GM23248 (cell line): ENCODE results near the gene CALML6. TPM values are rescaled to one million over a fixed set of nuclear protein-coding genes. Genes with fewer than 3 reads are reported as not detected.

Experiments
- DNase-seq: peaks from one replicate; pipeline ENCODE4 v3.0.0-alpha.2; 2015
- H2AFZ ChIP-seq: fragments of 200-600 bp; sonication (generic); 2 replicates; pipeline ENCODE4 v1.6.1; 2016; ENCODE audit warnings: antibody characterized with exemption
- H3F3A ChIP-seq: fragments of 200-600 bp; sonication (generic); 2 replicates; pipeline ENCODE4 v1.6.1; 2016; ENCODE audit warnings: mild to moderate bottlenecking, antibody characterized with exemption, mixed run types; ENCODE audit not compliant: insufficient read depth
- H3K27ac ChIP-seq: fragments of 200-600 bp; sonication (generic); 2 replicates; pipeline ENCODE4 v1.5.1; 2016; ENCODE audit warnings: mild to moderate bottlenecking
- H3K27me3 ChIP-seq: fragments of 200-600 bp; sonication (generic); replicated peaks from 2 replicates; pipeline ENCODE4 v1.6.1; 2016; ENCODE audit warnings: mild to moderate bottlenecking; ENCODE audit not compliant: insufficient read depth
- H3K36me3 ChIP-seq: fragments of 200-600 bp; sonication (generic); 2 replicates; pipeline ENCODE4 v1.6.1; 2016; ENCODE audit warnings: low read depth, mild to moderate bottlenecking
- H3K4me1 ChIP-seq: fragments of 200-600 bp; sonication (generic); 2 replicates; pipeline ENCODE4 v1.6.1; 2016; ENCODE audit warnings: mild to moderate bottlenecking; ENCODE audit not compliant: insufficient read depth
- H3K4me2 ChIP-seq: fragments of 200-600 bp; sonication (generic); one replicate; pipeline ENCODE4 v1.6.1; 2016; ENCODE audit warnings: mild to moderate bottlenecking; ENCODE audit not compliant: unreplicated experiment
- H3K4me3 ChIP-seq: fragments of 200-600 bp; sonication (generic); 2 replicates; pipeline ENCODE4 v1.5.1; 2016; ENCODE audit warnings: mild to moderate bottlenecking
- H3K79me2 ChIP-seq: fragments of 200-600 bp; sonication (generic); 2 replicates; pipeline ENCODE4 v1.6.1; 2016; ENCODE audit warnings: mild to moderate bottlenecking; ENCODE audit not compliant: insufficient read depth
- H3K9ac ChIP-seq: fragments of 200-600 bp; sonication (generic); 2 replicates; pipeline ENCODE4 v1.6.1; 2016; ENCODE audit warnings: mild to moderate bottlenecking
- H3K9me2 ChIP-seq: fragments of 200-600 bp; sonication (generic); 2 replicates; pipeline ENCODE4 v1.6.1; 2016; ENCODE audit warnings: mixed run types, mild to moderate bottlenecking, moderate library complexity; ENCODE audit not compliant: insufficient read depth
- H3K9me3 ChIP-seq: fragments of 200-600 bp; sonication (generic); one replicate; pipeline ENCODE4 v1.6.1; 2017; ENCODE audit warnings: low read depth
- H4K20me1 ChIP-seq: fragments of 200-600 bp; sonication (generic); 2 replicates; pipeline ENCODE4 v1.6.0; 2016; ENCODE audit not compliant: insufficient read depth
- EZH2 ChIP-seq: fragments of 200-600 bp; sonication (generic); IDR thresholded peaks from 2 replicates; pipeline ENCODE4 v1.6.1; 2018; ENCODE audit warnings: antibody characterized with exemption, mild to moderate bottlenecking; ENCODE audit not compliant: insufficient read depth, poor library complexity, severe bottlenecking
- EZH2phosphoT487 ChIP-seq: fragments of 200-600 bp; sonication (generic); IDR thresholded peaks from 2 replicates; pipeline ENCODE4 v1.6.1; 2018; ENCODE audit warnings: antibody characterized with exemption, moderate library complexity, mild to moderate bottlenecking, low read depth; ENCODE audit not compliant: insufficient read depth
- WGBS, 2 experiments: methylation state at CpG; one replicate each; pipeline ENCODE4 v1.1.6; 2015 to 2017; ENCODE audit warnings: low lambda C conversion rate in 2 of 2, low coverage in 1 of 2; ENCODE audit errors: missing lambda C conversion rate in 2 of 2; 5-methylcytosine and 5-hydroxymethylcytosine counted together
- in situ Hi-C: fragments of 300-500 bp; cut with MboI; formaldehyde crosslinking; loops from 2 replicates; pipeline ENCODE4 v1.15.0; 2020
- polyA plus RNA-seq: library from polyadenylated mRNA; unstranded; fragments of >200 nt; fragmentation: Nextera tagmentation; extraction: Ambion mirVana; gene quantifications from 2 replicates; pipeline ENCODE4 v1.2.1, GENCODE V29; 2016
- total RNA-seq: library from RNA; depleted of rRNA; stranded (reverse); fragments of >200 nt; shearing (Covaris generic); gene quantifications from 2 replicates; pipeline ENCODE4 v1.2.3, GENCODE V29; 2014

CALML6 gene
- total and polyA plus RNA-seq, 2 experiments from 2014 or later = 0.11 TPM; not detected in 1

- H3K79me2 ChIP-seq = no peaks in the 10 kb centered on the region
- H3K9ac ChIP-seq = no peak overlapping the region
- no peaks in the 10 kb centered on the region for H3K9me2 ChIP-seq
- no peaks in the 10 kb centered on the region for H3F3A ChIP-seq
- no peak for DNase-seq
- H2AFZ ChIP-seq = no peak overlapping the region
- WGBS, 2 experiments = 79 to 86% methylated on average over 6 of the region's 6 CpGs
- no peaks in the 10 kb centered on the region for H3K9me3 ChIP-seq
- no peaks in the 10 kb centered on the region for H3K4me1 ChIP-seq
- H3K4me3 ChIP-seq = no peak overlapping the region
- no peaks in the 10 kb centered on the region for H4K20me1 ChIP-seq
- TF ChIP-seq EZH2 (no peak), EZH2phosphoT487 (no peak)
- in situ Hi-C loops = no loop called here
- no peak overlapping the region for H3K27ac ChIP-seq
- H3K4me2 ChIP-seq = no peak overlapping the region
- H3K27me3 ChIP-seq = no peaks in the 10 kb centered on the region
- no peaks in the 10 kb centered on the region for H3K36me3 ChIP-seq
These were observed 7.6 kb downstream of the CALML6 start for GRCh38 chr1:1922702-1922955.

GRCh38 chr1:1922956-1923833, 8.1 kb downstream of the CALML6 start:
- H3K36me3 ChIP-seq = no peaks in the 10 kb centered on the region
- DNase-seq = no peak
- H3K9ac ChIP-seq = no peak overlapping the region
- no peaks in the 10 kb centered on the region for H4K20me1 ChIP-seq
- no peak overlapping the region for H3K4me2 ChIP-seq
- no peaks in the 10 kb centered on the region for H3F3A ChIP-seq
- no peak for TF ChIP-seq EZH2
- TF ChIP-seq EZH2phosphoT487 = no peak
- no peaks in the 10 kb centered on the region for H3K27me3 ChIP-seq
- no peak overlapping the region for H2AFZ ChIP-seq
- 68 to 73% methylated on average over 18 to 29 of the region's 29 CpGs for WGBS, 2 experiments
- no peak overlapping the region for H3K27ac ChIP-seq
- H3K4me3 ChIP-seq = no peak overlapping the region
- H3K79me2 ChIP-seq = no peaks in the 10 kb centered on the region
- no peaks in the 10 kb centered on the region for H3K9me3 ChIP-seq
- in situ Hi-C loops = no loop called here
- H3K4me1 ChIP-seq = no peaks in the 10 kb centered on the region
- H3K9me2 ChIP-seq = no peaks in the 10 kb centered on the region

GRCh38 chr1:1924386-1924785, 9.3 kb downstream of the CALML6 start:
- Histone ChIP-seq H3K9me3 (no peaks in the 10 kb centered on the region), H3K27me3 (no peaks in the 10 kb centered on the region), H3K9ac (no peak overlapping the region), H3K27ac (no peak overlapping the region), H3K36me3 (no peaks in the 10 kb centered on the region), H4K20me1 (no peaks in the 10 kb centered on the region), H3F3A (no peaks in the 10 kb centered on the region), H3K9me2 (no peaks in the 10 kb centered on the region), H3K79me2 (no peaks in the 10 kb centered on the region), H3K4me1 (no peaks in the 10 kb centered on the region), H2AFZ (no peak overlapping the region), H3K4me3 (no peak overlapping the region), H3K4me2 (no peak overlapping the region)
- in situ Hi-C loops = no loop called here
- DNase-seq = no peak
- TF ChIP-seq EZH2 (no peak), EZH2phosphoT487 (no peak)
- 15 to 21% methylated on average over 17 to 18 of the region's 18 CpGs for WGBS, 2 experiments

- Histone ChIP-seq H3K9ac (no peak overlapping the region), H3F3A (no peaks in the 10 kb centered on the region), H3K79me2 (no peaks in the 10 kb centered on the region), H3K9me2 (no peaks in the 10 kb centered on the region), H3K27ac (no peak overlapping the region), H3K4me3 (no peak overlapping the region), H3K9me3 (no peaks in the 10 kb centered on the region), H3K27me3 (no peaks in the 10 kb centered on the region), H3K36me3 (no peaks in the 10 kb centered on the region), H3K4me1 (no peaks in the 10 kb centered on the region), H4K20me1 (no peaks in the 10 kb centered on the region), H2AFZ (no peak overlapping the region), H3K4me2 (no peak overlapping the region)
- no peak for TF ChIP-seq EZH2
- TF ChIP-seq EZH2phosphoT487 = no peak
- no peak for DNase-seq
- in situ Hi-C loops = no loop called here
- WGBS, 2 experiments = 89 to 90% methylated on average over 20 to 21 of the region's 21 CpGs
These were observed 9.8 kb downstream of the CALML6 start for GRCh38 chr1:1924849-1925248.
